Osteoblast (primary cell): ENCODE data around the gene MMP24OS. TPM values are rescaled to one million over a fixed set of nuclear protein-coding genes. Genes with fewer than 3 reads are reported as not detected.

ENCODE experiments used
- DNase-seq: peaks from one replicate; pipeline ENCODE4 v3.0.0; 2011; ENCODE audit warnings: low spot score, mixed read lengths; ENCODE audit not compliant: insufficient read length; ENCODE audit errors: missing footprints
- H2AFZ ChIP-seq: 2 replicates; pipeline ENCODE4 v1.6.0; 2011; ENCODE audit warnings: mild to moderate bottlenecking, low read length
- H3K27ac ChIP-seq: 2 replicates; pipeline ENCODE4 v1.5.1; 2011; ENCODE audit warnings: mild to moderate bottlenecking, low read depth, low read length, moderate library complexity
- H3K27me3 ChIP-seq: 2 replicates; pipeline ENCODE4 v1.6.0; 2012; ENCODE audit warnings: mild to moderate bottlenecking, control low read depth, inconsistent platforms, low read length, moderate library complexity; ENCODE audit not compliant: insufficient read depth
- H3K36me3 ChIP-seq: 2 replicates; pipeline ENCODE4 v1.5.1; 2011; ENCODE audit warnings: mild to moderate bottlenecking, low read length, control low read depth, moderate library complexity; ENCODE audit not compliant: insufficient read depth
- H3K4me1 ChIP-seq: 2 replicates; pipeline ENCODE4 v1.5.1; 2011; ENCODE audit warnings: mild to moderate bottlenecking, low read length, control low read depth, moderate library complexity; ENCODE audit not compliant: insufficient read depth
- H3K4me2 ChIP-seq: 2 replicates; pipeline ENCODE4 v1.6.0; 2011; ENCODE audit warnings: mild to moderate bottlenecking, low read length; ENCODE audit not compliant: insufficient read depth
- H3K4me3 ChIP-seq: fragments of 200-600 bp; sonication (generic); 3 replicates; pipeline ENCODE4 v1.5.1; 2012; ENCODE audit warnings: mild to moderate bottlenecking, low read length, inconsistent platforms; ENCODE audit not compliant: insufficient read depth
- H3K79me2 ChIP-seq: 2 replicates; pipeline ENCODE4 v1.6.0; 2012; ENCODE audit warnings: mild to moderate bottlenecking, low read length, control low read depth, inconsistent platforms; ENCODE audit not compliant: insufficient read depth
- H3K9me3 ChIP-seq: 2 replicates; pipeline ENCODE4 v1.5.1; 2011; ENCODE audit warnings: low read depth, low read length, control low read depth
- H4K20me1 ChIP-seq: 2 replicates; pipeline ENCODE4 v1.6.0; 2012; ENCODE audit warnings: mild to moderate bottlenecking, low read length, control low read depth; ENCODE audit not compliant: insufficient read depth
- CTCF ChIP-seq: IDR thresholded peaks from 2 replicates; pipeline ENCODE4 v1.5.1; 2011; ENCODE audit warnings: mild to moderate bottlenecking, low read depth, low read length, moderate library complexity; ENCODE audit errors: extremely low read depth
- total RNA-seq: library from RNA; depleted of rRNA; stranded (reverse); fragments of >200 nt; gene quantifications from 2 replicates; pipeline ENCODE4 v1.2.3, GENCODE V29; 2012

MMP24OS gene
- total RNA-seq, 1 donor: 22.1 TPM

- Histone ChIP-seq H3K4me1 (peaks cover 89% of the 10 kb centered on the region), H3K4me3 (no peak overlapping the region), H3K9me3 (no peaks in the 10 kb centered on the region), H2AFZ (no peak overlapping the region), H3K79me2 (no peaks in the 10 kb centered on the region), H4K20me1 (no peaks in the 10 kb centered on the region), H3K27ac (peak overlapping the region; percentile 96), H3K27me3 (no peaks in the 10 kb centered on the region), H3K36me3 (peaks cover 2% of the 10 kb centered on the region), H3K4me2 (peak overlapping the region; percentile 24)
- DNase-seq: peak; percentile 90
- no peak for TF ChIP-seq CTCF
Observed at GRCh38 chr20:35307666-35308653, 30.0 kb upstream of the MMP24OS start.

- H2AFZ ChIP-seq: no peak overlapping the region
- peak; percentile 94 for TF ChIP-seq CTCF
Observed at GRCh38 chr20:35306931-35307517, 29.1 kb upstream of the MMP24OS start.

GRCh38 chr20:35305682-35306556 is 28.0 kb upstream of the MMP24OS start:
- no peak overlapping the region for H2AFZ ChIP-seq
- peak overlapping the region; percentile 17 for H3K4me3 ChIP-seq
- H3K9me3 ChIP-seq: no peaks in the 10 kb centered on the region
- H3K27me3 ChIP-seq: no peaks in the 10 kb centered on the region
- peaks cover 2% of the 10 kb centered on the region for H3K36me3 ChIP-seq
- peak; percentile 95 for DNase-seq
- no peak for TF ChIP-seq CTCF
- H3K79me2 ChIP-seq: no peaks in the 10 kb centered on the region
- H4K20me1 ChIP-seq: no peaks in the 10 kb centered on the region
- H3K27ac ChIP-seq: peak overlapping the region; percentile 96
- peak overlapping the region; percentile 39 for H3K4me2 ChIP-seq
- H3K4me1 ChIP-seq: peaks cover 89% of the 10 kb centered on the region

More at GRCh38 chr20:35306931-35307517, 29.1 kb upstream of the MMP24OS start:
- Histone ChIP-seq H3K4me2 (peak overlapping the region; percentile 39), H3K79me2 (no peaks in the 10 kb centered on the region), H3K36me3 (peaks cover 2% of the 10 kb centered on the region), H3K27ac (peak overlapping the region; percentile 96), H3K4me3 (no peak overlapping the region), H3K4me1 (peaks cover 90% of the 10 kb centered on the region), H3K9me3 (no peaks in the 10 kb centered on the region), H4K20me1 (no peaks in the 10 kb centered on the region), H3K27me3 (no peaks in the 10 kb centered on the region)
- DNase-seq: peak; percentile 71
